WI38 (cell line): ENCODE data around the gene RAB40C.

ENCODE experiments used
- H3K4me3 ChIP-seq: 2 replicates; pipeline ENCODE4 v1.5.1; 2011; ENCODE audit warnings: low read depth, mild to moderate bottlenecking, control low read depth, low read length
- TF ChIP-seq, protein P1 (sequence below): IDR thresholded peaks from 2 replicates; pipeline ENCODE4 v1.5.1; 2012; ENCODE audit warnings: low read depth, mild to moderate bottlenecking, control low read depth, low read length

RAB40C gene

DNA sequence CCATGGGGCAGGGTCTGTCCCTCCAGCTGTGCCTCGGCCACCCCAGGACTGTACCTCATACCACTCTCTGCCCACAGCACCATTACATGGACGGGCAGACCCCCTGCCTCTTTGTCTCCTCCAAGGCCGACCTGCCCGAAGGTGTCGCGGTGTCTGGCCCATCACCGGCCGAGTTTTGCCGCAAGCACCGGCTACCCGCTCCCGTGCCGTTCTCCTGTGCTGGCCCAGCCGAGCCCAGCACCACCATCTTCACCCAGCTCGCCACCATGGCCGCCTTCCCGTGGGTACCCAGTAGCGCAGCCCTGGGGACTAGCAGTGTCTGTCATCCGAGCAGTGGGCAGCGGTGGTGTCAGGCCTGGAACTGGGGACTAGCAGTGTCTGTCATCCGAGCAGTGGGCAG lies 83.0 kb downstream of the RAB40C start:
- TF ChIP-seq, protein P1, sequence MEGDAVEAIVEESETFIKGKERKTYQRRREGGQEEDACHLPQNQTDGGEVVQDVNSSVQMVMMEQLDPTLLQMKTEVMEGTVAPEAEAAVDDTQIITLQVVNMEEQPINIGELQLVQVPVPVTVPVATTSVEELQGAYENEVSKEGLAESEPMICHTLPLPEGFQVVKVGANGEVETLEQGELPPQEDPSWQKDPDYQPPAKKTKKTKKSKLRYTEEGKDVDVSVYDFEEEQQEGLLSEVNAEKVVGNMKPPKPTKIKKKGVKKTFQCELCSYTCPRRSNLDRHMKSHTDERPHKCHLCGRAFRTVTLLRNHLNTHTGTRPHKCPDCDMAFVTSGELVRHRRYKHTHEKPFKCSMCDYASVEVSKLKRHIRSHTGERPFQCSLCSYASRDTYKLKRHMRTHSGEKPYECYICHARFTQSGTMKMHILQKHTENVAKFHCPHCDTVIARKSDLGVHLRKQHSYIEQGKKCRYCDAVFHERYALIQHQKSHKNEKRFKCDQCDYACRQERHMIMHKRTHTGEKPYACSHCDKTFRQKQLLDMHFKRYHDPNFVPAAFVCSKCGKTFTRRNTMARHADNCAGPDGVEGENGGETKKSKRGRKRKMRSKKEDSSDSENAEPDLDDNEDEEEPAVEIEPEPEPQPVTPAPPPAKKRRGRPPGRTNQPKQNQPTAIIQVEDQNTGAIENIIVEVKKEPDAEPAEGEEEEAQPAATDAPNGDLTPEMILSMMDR: no peak
- H3K4me3 ChIP-seq: no peak overlapping the region

DNA sequence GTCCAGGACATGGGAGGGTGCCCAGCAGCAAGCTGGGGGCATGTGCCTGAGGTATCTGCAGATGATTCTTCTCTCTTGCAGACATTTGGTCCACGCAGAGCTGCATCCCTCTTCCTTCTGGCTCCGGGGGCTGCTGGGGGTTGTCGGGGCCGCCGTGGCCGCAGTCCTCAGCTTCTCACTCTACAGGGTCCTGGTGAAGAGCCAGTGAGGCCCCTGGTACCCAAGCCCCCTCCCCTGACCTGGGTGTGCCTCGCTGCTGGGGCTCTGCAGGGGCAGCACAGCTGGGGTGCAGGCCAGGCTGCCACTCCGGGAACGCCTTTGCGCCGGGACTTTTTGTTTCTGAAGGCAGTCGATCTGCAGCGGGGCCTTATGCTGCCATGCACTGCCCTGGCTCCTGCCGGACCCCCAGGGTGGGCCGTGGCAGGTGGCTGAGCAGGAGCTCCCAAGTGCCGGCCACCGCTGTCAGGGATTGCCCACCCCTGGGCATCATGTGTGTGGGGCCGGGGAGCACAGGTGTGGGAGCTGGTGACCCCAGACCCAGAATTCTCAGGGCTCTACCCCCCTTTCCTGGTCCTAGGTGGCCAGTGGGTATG lies 83.6 kb downstream of the RAB40C start:
- TF ChIP-seq, protein P1: no peak
- no peak overlapping the region for H3K4me3 ChIP-seq

DNA sequence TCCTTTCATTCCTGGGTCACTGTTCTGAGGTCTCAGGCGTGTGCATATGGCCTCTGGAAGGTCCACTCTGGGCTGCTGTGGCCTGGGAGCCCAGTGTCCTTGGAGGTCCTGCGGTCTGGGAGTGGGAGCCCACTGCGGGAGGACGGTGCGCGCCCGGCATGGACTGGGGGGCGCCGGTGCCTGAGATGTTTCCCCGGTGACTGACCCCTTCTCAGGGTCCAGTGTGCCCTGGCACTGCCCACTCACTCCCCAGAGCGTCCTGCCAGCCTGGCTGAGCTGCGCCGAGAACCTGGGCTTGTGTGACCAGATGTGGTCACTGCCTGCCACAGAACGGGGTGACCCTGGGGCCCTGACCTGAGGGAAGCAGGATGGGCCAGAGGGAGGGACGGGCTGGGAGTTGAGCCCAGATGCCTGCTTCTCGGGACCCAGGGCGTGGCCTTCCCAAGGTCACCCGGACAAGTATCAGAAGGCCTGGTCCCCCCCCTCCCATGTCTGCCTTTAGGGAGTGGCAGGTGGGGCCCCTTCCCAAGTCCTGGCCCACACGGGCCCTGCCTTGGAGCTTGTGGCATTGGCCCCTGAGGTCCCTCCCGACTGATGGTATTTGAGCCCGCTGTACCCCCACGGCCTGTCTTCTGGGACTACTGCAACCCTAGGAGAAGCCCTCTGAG lies 84.5 kb downstream of the RAB40C start:
- no peak overlapping the region for H3K4me3 ChIP-seq
- TF ChIP-seq, protein P1: no peak

DNA sequence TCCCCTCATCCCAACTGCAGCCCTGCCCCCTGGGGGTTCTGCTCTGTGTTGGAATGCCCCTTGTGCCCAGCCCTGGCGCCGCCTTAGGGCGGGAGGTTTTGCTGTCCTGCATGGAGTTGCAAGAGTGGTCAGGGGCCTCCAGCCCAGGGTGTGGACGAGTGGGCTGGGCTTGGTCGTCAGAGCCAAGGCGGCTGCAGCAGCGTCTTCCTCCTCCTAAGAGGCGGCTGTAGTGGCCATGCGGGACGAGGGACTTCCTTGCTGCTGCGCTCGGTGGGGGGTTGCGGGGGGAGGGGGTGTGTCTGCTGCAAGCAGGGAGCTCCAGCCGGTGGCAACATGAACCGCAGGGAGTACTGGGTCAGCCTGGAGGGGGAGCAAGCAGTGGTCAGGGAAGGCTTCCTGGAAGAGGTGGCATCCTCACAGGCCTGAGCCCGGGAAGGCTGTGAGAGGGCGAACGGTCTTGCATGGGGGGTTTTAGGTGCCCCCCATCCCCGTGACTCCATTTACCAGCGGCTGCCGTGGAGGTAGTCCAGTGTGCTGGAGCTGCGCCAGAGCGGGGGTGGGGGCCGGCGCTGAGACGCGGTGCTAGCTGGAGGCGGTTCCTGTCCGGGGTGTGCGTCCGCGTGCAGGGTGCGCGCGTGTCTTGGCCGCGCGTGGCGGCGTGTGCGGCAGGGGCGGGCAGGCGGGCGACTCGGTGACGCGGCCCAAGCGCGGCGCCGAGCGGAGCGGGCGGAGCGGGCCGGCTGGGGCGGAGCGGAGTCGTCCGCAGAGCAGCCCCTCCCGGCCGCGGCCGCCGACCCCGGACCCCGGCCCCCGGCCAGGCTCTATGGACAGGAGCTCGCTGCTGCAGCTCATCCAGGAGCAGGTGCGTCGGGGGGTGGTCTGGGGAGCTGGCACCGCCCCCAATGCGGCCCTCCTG lies 85.4 kb downstream of the RAB40C start, which contains the start of gene RHBDL1:
Gene RHBDL1, plus strand, starts transcription at position 704 of the 916 bp plus-strand sequence. Its CDS starts 120 bp downstream, at position 824.
- TF ChIP-seq, protein P1: no peak
- H3K4me3 ChIP-seq: no peak within 1 kb of the TSS

DNA sequence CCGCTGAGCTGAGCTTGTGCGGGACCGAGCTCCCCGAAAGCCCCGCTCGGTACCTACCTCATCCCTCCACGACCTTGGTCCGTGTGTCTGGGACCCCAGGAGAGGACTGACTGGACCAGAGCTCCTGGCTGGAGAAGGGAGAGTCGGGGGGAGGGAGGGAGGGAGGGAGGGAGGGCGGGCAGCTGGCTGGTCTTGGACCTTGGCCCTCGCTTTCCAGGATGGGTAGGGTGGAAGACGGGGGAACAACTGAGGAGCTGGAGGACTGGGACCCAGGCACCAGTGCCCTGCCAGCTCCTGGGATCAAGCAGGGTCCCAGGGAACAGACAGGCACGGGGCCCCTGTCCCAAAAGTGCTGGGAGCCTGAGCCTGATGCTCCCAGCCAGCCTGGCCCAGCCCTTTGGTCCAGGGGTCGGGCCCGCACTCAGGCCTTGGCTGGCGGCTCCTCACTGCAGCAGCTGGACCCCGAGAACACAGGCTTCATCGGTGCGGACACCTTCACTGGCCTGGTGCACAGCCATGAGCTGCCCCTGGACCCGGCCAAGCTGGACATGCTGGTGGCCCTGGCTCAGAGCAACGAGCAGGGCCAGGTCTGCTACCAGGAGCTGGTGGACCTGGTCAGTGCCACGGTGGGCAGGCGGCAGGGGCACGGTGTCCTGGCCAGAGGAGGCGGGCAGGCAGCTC lies 86.2 kb downstream of the RAB40C start:
- TF ChIP-seq, protein P1: no peak
- no peak overlapping the region for H3K4me3 ChIP-seq

DNA sequence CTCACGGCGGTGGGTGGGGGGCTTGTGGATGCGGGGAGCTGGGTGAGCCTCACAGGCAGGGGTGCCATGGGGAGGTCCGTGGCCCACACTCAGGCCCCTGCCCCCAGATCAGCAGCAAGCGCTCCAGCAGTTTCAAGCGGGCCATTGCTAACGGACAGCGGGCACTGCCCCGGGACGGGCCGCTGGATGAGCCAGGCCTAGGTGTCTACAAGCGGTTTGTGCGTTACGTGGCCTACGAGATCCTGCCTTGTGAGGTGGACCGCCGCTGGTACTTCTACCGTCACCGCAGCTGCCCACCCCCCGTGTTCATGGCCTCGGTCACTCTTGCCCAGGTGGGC lies 86.7 kb downstream of the RAB40C start:
- H3K4me3 ChIP-seq: no peak overlapping the region
- TF ChIP-seq, protein P1: no peak
